Measurements from ENCODE around the gene EPO.
"Not testable (repeated sequence)": the region's sequence is repeated elsewhere in the genome, so short reads cannot be mapped to it uniquely, and the experiment has no call there.

EPO gene

DNA sequence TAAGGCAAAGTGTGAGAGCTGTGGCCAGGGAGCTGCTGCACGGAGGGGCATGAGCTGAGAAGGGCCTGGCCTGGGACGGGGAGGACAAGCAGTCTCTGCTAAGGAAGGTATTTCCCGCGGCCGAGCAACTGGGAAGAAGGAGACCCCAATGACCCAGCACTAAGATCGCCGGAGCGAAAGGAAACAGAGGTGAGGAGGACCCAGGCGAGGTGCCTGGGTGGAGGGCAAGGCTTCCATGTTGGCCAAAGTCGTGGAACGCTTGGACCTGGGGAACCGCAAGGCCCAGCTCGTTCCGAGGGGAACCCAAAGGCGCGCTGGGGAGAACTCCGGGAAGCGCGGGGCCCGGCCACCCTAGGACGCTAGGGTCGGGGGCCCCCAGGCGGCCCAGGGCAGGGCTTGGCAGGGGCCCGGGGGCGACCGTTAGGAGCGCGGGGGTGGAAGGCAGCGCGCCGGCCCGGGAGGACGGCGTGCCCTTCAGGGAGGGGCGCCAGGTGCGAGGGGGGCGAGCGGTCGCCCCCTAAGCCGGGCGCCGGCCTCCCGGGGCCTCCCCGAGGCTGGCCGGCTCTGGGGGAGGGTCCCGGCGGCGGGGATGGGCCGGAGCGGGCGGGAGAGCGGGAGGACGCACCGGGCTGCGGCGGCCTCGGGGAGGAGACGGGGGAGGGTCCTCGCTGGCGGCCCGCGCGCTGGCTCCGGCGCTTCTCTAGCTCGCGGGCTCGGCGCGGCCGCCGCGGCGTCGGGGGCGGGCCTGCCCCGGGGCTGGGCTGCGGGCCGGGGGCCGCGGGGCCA is 26.8 kb upstream of the EPO start:
- Histone ChIP-seq H3K4me3 (ENCODE audit: low read length) (peak overlapping the region; percentile 93), H3K9ac (ENCODE audit: low read depth, low read length) (peak overlapping the region; percentile 97), H3K9me3 (ENCODE audit: insufficient read depth, low read depth, low read length) (no peaks in the 10 kb centered on the region), H3K27me3 (ENCODE audit: insufficient read depth, low read length) (no peaks in the 10 kb centered on the region), H3K36me3 (ENCODE audit: insufficient read depth, low read depth, low read length) (peaks cover 25% of the 10 kb centered on the region), H3K4me1 (ENCODE audit: insufficient read depth, low read length) (peaks cover 14% of the 10 kb centered on the region), H3K27ac (ENCODE audit: low read length) (peak overlapping the region; percentile 81)

DNA sequence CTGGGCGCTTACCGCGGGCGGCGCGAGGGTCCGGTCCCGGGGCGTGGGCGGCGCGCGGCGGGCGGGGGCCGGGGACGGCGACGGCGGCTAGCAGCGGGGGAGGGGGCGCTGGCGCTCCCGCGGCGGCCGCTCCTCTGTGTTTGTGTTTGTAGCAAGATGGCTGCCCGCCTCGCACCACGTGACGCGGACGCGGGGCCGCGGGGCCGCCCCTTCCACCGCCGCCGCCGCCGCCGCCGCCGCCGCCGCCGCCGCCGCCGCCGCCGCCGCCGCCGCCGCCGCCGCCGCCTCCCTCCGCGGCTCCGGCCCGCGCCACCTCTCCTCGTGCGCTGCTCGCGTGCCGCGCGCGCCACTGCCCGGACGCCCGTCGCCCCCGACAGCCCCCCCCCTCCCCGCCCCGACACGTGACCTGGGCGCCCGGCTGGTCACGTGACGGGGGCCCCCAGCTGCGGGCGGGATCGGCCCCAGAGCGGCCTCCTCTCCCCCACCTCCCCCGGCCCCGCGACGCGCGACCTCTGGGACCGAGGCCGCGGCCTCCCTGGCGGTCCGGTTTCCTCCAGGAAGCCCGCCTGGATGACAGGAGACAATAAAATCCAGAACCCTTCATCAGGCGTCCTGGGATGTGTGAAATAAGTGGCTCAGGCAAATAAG is 26.0 kb upstream of the EPO start, which contains the start of gene GIGYF1:
Gene GIGYF1, minus strand, starts transcription at position 153 of the 648 bp plus-strand sequence. CDS start 6,012 bp downstream, outside the sequence.
- H3K36me3 ChIP-seq (ENCODE audit: insufficient read depth, low read depth, low read length): peaks cover 17% of the 10 kb centered on the region
- H3K27me3 ChIP-seq (ENCODE audit: insufficient read depth, low read length): no peaks in the 10 kb centered on the region
- peaks cover 14% of the 10 kb centered on the region for H3K4me1 ChIP-seq (ENCODE audit: insufficient read depth, low read length)
- no peaks in the 10 kb centered on the region for H3K9me3 ChIP-seq (ENCODE audit: insufficient read depth, low read depth, low read length)
- peak within 1 kb of the TSS; percentile 81 for H3K27ac ChIP-seq (ENCODE audit: low read length)
- peak within 1 kb of the TSS; percentile 97 for H3K9ac ChIP-seq (ENCODE audit: low read depth, low read length)
- H3K4me3 ChIP-seq (ENCODE audit: low read length): peak within 1 kb of the TSS; percentile 93

DNA sequence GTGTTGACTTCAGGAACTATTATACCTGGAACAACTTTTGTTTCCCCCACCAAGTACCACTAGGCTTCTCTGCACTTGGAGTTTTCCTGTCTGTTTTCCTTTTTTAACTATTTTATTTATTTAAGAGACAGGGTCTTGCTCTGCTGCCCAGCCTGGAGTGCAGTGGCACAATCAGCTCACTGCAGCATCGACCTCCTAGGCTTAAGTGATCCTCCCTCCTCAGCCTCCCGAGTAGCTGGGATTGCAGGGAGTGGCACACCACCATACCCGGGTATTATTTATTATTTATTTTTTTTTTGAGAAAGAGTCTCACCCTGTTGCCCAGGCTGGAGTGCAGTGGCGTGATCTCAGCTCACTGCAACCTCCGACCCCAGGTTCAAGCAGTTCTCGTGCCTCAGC is 24.1 kb upstream of the EPO start:
- Histone ChIP-seq H3K27me3 (ENCODE audit: insufficient read depth, low read length) (no peaks in the 10 kb centered on the region), H3K9me3 (ENCODE audit: insufficient read depth, low read depth, low read length) (no peaks in the 10 kb centered on the region), H3K27ac (ENCODE audit: low read length) (peak overlapping the region; percentile 52), H3K4me1 (ENCODE audit: insufficient read depth, low read length) (peaks cover 13% of the 10 kb centered on the region), H3K36me3 (ENCODE audit: insufficient read depth, low read depth, low read length) (peaks cover 2% of the 10 kb centered on the region; the same call in 1 of the 2 replicates), H3K9ac (ENCODE audit: low read depth, low read length) (peak overlapping the region; percentile 66; the same call in 1 of the 2 replicates), H3K4me3 (ENCODE audit: low read length) (peak overlapping the region; percentile 37; the same call in 1 of the 2 replicates)

DNA sequence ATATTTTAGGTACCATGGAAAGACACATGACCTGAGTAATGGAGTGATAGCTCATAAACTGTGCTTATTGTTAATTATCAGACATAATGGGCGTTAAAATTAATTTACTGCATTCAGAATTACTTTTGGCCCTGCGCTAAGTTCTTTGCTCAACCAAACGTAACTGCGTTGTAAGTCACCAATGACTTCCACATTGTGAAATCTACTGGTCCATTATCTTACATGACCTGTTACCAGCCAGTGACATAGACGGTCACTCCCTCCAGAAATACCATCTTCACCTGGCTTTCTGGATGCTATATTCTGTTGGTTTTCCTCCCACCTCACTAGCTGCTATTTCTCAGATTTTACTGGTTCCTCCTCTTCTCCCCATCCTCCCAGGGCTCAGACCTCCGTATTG is 21.2 kb upstream of the EPO start:
- Histone ChIP-seq H3K27ac (ENCODE audit: low read length) (no peak overlapping the region), H3K27me3 (ENCODE audit: insufficient read depth, low read length) (no peaks in the 10 kb centered on the region), H3K4me1 (ENCODE audit: insufficient read depth, low read length) (peaks cover 5% of the 10 kb centered on the region; the same call in 1 of the 2 replicates), H3K4me3 (ENCODE audit: low read length) (no peak overlapping the region), H3K9me3 (ENCODE audit: insufficient read depth, low read depth, low read length) (no peaks in the 10 kb centered on the region), H3K9ac (ENCODE audit: low read depth, low read length) (0 out of 2 replicates have a peak overlapping the region, but pooled peaks have one; percentile 8), H3K36me3 (ENCODE audit: insufficient read depth, low read depth, low read length) (no peaks in the 10 kb centered on the region)

DNA sequence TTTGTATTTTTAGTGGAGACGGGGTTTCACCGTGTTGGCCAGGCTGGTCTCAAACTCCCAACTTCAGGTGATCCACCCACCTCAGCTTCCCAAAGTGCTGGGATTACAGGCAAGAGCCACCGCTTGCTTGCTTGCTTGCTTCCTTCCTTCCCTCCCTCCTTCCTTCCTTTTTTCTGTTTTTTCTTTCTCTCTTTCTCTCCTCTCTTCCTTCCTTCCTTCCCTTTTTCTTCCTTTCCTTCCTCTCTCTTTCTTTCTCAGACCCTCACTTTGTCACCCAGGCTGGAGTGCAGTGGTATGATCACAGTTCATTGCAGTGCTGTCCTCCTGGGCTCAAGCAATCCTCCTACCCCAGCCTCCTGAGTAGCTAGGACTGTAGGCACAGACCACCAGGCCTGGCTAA is 19.2 kb upstream of the EPO start:
- not testable (repeated sequence) for H3K4me1 ChIP-seq (ENCODE audit: insufficient read depth, low read length); H3K27me3 ChIP-seq (ENCODE audit: insufficient read depth, low read length); H3K36me3 ChIP-seq (ENCODE audit: insufficient read depth, low read depth, low read length); H3K9ac ChIP-seq (ENCODE audit: low read depth, low read length); H3K27ac ChIP-seq (ENCODE audit: low read length); H3K4me3 ChIP-seq (ENCODE audit: low read length); H3K9me3 ChIP-seq (ENCODE audit: insufficient read depth, low read depth, low read length)

DNA sequence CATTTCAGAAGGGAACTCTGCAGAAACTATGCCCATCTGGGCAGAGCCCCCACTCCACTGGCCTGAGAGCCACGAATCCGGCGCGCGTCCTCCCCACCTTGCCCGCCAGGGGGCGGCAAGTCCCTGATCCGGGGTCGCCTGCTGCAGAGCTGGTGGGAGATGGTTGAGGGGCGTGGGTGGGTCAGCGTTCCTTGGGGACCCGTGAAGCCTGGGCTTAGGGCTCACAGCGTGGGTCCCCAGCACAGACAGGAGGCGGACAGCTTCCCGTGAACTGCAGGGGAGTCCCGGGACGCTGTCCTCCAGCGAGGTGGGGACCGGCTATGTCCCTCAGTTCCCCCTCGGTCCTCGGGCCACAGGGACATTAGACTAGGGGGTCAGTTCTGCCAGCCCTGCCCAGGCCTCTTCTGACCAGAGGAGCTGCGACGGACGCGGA is 14.9 kb upstream of the EPO start:
- H3K36me3 ChIP-seq (ENCODE audit: insufficient read depth, low read depth, low read length): peaks cover 18% of the 10 kb centered on the region
- H3K27ac ChIP-seq (ENCODE audit: low read length): peak overlapping the region; percentile 35
- H3K9me3 ChIP-seq (ENCODE audit: insufficient read depth, low read depth, low read length): no peaks in the 10 kb centered on the region
- no peaks in the 10 kb centered on the region for H3K27me3 ChIP-seq (ENCODE audit: insufficient read depth, low read length)
- H3K4me3 ChIP-seq (ENCODE audit: low read length): peak overlapping the region; percentile 97
- H3K4me1 ChIP-seq (ENCODE audit: insufficient read depth, low read length): peaks cover 5% of the 10 kb centered on the region; the same call in 1 of the 2 replicates
- H3K9ac ChIP-seq (ENCODE audit: low read depth, low read length): peak overlapping the region; percentile 99

DNA sequence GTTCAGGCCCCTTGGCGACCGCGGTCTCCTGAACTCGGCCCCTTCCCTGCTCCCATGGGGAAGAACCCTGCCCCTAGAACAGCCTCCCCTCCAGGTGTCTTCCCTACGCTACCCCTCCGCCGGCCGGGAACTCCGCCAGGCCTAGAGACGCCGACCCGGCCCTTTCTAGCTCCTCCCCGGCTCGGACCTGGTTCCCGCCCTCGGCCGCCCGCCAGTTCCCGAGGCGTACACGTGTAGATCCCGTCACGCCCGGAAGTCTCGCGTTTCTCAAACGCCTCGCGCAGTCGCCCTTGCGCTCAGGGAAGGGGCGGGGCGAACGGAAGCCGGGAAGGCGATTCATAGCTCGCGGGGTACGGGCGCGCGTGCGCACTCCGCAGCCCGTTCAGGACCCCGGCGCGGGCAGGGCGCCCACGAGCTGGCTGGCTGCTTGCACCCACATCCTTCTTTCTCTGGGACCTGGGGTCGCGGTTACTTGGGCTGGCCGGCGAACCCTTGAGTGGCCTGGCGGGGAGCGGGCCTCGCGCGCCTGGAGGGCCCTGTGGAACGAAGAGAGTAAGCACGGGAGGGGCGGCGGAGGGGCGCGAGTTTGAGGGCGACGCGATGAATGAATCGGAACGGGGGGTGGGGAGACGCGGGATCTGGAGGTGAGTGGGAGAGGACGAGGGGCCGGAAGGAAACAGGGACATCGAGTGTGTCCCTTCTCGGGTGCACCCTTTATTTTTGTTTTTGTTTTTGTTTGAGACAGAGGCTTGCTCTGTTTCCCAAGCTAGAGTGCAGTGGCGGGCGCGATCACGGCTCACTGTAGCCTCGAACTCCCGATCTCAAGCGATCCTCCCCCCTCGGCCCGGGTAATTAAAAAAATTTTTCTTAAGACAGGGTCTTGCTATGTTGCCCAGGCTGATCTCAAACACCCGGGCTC is 14.3 kb upstream of the EPO start, which contains the start of gene POP7:
Gene POP7, plus strand, starts transcription at position 369 of the 919 bp plus-strand sequence. CDS start 710 bp downstream, outside the sequence.
- Histone ChIP-seq H3K9me3 (ENCODE audit: insufficient read depth, low read depth, low read length) (no peaks in the 10 kb centered on the region), H3K36me3 (ENCODE audit: insufficient read depth, low read depth, low read length) (peaks cover 18% of the 10 kb centered on the region), H3K4me3 (ENCODE audit: low read length) (peak within 1 kb of the TSS; percentile 97), H3K9ac (ENCODE audit: low read depth, low read length) (peak within 1 kb of the TSS; percentile 99), H3K4me1 (ENCODE audit: insufficient read depth, low read length) (peaks cover 5% of the 10 kb centered on the region; the same call in 1 of the 2 replicates), H3K27ac (ENCODE audit: low read length) (peak within 1 kb of the TSS; percentile 87), H3K27me3 (ENCODE audit: insufficient read depth, low read length) (no peaks in the 10 kb centered on the region)

DNA sequence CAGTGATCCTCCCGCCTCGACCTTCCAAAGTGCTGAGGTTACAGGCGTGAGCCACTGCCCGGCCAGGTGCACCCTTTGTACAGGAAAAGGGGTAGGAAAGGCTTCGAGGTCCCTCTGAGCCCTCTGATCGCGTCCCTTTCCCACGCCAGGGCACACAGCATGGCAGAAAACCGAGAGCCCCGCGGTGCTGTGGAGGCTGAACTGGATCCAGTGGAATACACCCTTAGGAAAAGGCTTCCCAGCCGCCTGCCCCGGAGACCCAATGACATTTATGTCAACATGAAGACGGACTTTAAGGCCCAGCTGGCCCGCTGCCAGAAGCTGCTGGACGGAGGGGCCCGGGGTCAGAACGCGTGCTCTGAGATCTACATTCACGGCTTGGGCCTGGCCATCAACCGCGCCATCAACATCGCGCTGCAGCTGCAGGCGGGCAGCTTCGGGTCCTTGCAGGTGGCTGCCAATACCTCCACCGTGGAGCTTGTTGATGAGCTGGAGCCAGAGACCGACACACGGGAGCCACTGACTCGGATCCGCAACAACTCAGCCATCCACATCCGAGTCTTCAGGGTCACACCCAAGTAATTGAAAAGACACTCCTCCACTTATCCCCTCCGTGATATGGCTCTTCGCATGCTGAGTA is 13.5 kb upstream of the EPO start:
- Histone ChIP-seq H3K4me1 (ENCODE audit: insufficient read depth, low read length) (peaks cover 5% of the 10 kb centered on the region; the same call in 1 of the 2 replicates), H3K9ac (ENCODE audit: low read depth, low read length) (peak overlapping the region; percentile 99), H3K4me3 (ENCODE audit: low read length) (peak overlapping the region; percentile 97), H3K36me3 (ENCODE audit: insufficient read depth, low read depth, low read length) (peaks cover 18% of the 10 kb centered on the region), H3K27me3 (ENCODE audit: insufficient read depth, low read length) (no peaks in the 10 kb centered on the region), H3K27ac (ENCODE audit: low read length) (no peak overlapping the region), H3K9me3 (ENCODE audit: insufficient read depth, low read depth, low read length) (no peaks in the 10 kb centered on the region)

DNA sequence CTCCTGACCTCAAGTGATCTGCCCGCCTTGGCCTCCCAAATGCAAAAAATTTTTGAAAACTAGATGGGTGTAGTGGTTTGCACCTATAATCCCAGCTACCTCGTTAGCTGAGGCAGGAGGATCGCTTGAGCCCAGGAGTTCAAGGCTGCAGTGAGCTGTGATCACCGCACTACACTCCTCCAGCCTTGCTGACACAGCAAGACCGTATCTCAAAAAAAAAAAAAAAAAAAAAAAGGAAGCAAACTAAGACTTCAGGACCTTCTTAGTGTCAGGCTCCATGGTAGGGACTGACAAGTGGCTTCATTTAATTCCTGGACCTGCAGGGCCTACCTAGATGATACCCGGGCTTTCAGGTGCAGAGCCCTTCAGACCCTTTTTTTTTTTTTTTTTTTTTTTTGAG is 11.9 kb upstream of the EPO start:
- Histone ChIP-seq H3K27ac (ENCODE audit: low read length) (no peak overlapping the region), H3K4me1 (ENCODE audit: insufficient read depth, low read length) (peaks cover 5% of the 10 kb centered on the region; the same call in 1 of the 2 replicates), H3K9ac (ENCODE audit: low read depth, low read length) (no peak overlapping the region), H3K27me3 (ENCODE audit: insufficient read depth, low read length) (no peaks in the 10 kb centered on the region), H3K4me3 (ENCODE audit: low read length) (no peak overlapping the region), H3K36me3 (ENCODE audit: insufficient read depth, low read depth, low read length) (peaks cover 18% of the 10 kb centered on the region), H3K9me3 (ENCODE audit: insufficient read depth, low read depth, low read length) (no peaks in the 10 kb centered on the region)

DNA sequence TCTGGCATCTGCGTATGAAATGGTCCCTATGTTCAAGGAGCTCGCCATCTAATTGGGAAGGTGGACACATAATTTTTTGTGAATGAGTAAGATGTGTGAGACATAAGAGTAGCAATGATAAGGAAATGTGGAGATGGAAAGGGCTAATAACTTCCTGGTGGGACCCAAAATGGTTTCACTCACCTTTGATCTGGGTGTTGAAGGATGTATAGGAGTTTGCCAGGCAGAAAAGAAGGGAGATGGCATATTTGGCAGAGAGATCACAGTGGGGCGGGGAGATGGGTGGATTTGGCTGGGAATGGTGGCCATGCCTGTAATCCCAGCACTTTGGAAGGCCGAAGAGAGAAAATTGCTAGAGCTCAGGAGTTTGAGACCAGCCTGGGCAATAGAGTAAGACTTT is 9.8 kb upstream of the EPO start:
- no peaks in the 10 kb centered on the region for H3K9me3 ChIP-seq (ENCODE audit: insufficient read depth, low read depth, low read length)
- peaks cover 18% of the 10 kb centered on the region for H3K36me3 ChIP-seq (ENCODE audit: insufficient read depth, low read depth, low read length)
- H3K4me3 ChIP-seq (ENCODE audit: low read length): no peak overlapping the region
- H3K27ac ChIP-seq (ENCODE audit: low read length): no peak overlapping the region
- peaks cover 5% of the 10 kb centered on the region; the same call in 1 of the 2 replicates for H3K4me1 ChIP-seq (ENCODE audit: insufficient read depth, low read length)
- no peak overlapping the region for H3K9ac ChIP-seq (ENCODE audit: low read depth, low read length)
- no peaks in the 10 kb centered on the region for H3K27me3 ChIP-seq (ENCODE audit: insufficient read depth, low read length)
